A673 (cell line): ENCODE results near the gene MYL6B. TPM values are rescaled to one million over a fixed set of nuclear protein-coding genes. Genes with fewer than 3 reads are reported as not detected.

Experiments used
- BruUV-seq: library from RNA; stranded (reverse); fragments of 400-500 nt; replicated peaks from 2 replicates; lab custom pipeline; 2021; lab: Mats Ljungman, UMichigan
- CTCF ChIA-PET: fragments of 300-600 bp; sonication (Branson Sonifier 250); formaldehyde crosslinking; loops from one replicate; lab custom pipeline; 2022; ENCODE audit warnings: antibody characterized with exemption; lab: Charles Lee
- POLR2A ChIA-PET: fragments of 300-600 bp; sonication (Branson Sonifier 250); formaldehyde crosslinking; loops from one replicate; lab custom pipeline; 2022; ENCODE audit warnings: antibody characterized with exemption; ENCODE audit not compliant: low non-redundant PET; lab: Charles Lee
- DNase-seq: peaks from one replicate; pipeline ENCODE4 v3.0.0-alpha.2; 2015; ENCODE audit warnings: low spot score
- H3K27ac ChIP-seq: fragments of 200-600 bp; sonication (generic); 2 replicates; pipeline ENCODE4 v1.5.1; 2016; ENCODE audit warnings: mixed run types, low read depth, mild to moderate bottlenecking, mixed read lengths, antibody characterized with exemption, low read length; ENCODE audit not compliant: poor library complexity, severe bottlenecking
- H3K27me3 ChIP-seq: fragments of 200-600 bp; sonication (generic); replicated peaks from 2 replicates; pipeline ENCODE4 v1.6.1; 2017; ENCODE audit warnings: mixed run types, low read depth, mild to moderate bottlenecking, mixed read lengths, antibody characterized with exemption, low read length; ENCODE audit not compliant: insufficient read depth, poor library complexity
- H3K36me3 ChIP-seq: fragments of 200-600 bp; sonication (generic); 2 replicates; pipeline ENCODE4 v1.6.1; 2016; ENCODE audit warnings: mixed run types, mild to moderate bottlenecking, mixed read lengths, antibody characterized with exemption, low read length; ENCODE audit not compliant: insufficient read depth, poor library complexity, severe bottlenecking
- H3K4me1 ChIP-seq: fragments of 200-600 bp; sonication (generic); 2 replicates; pipeline ENCODE4 v1.6.1; 2017; ENCODE audit warnings: mixed run types, mild to moderate bottlenecking, mixed read lengths, antibody characterized with exemption, low read length; ENCODE audit not compliant: insufficient read depth, poor library complexity, severe bottlenecking
- H3K4me3 ChIP-seq: fragments of 200-600 bp; sonication (generic); 2 replicates; pipeline ENCODE4 v1.5.1; 2016; ENCODE audit warnings: low read depth, mixed run types, mild to moderate bottlenecking, mixed read lengths, low read length; ENCODE audit not compliant: poor library complexity, severe bottlenecking
- H3K9me3 ChIP-seq: fragments of 200-600 bp; sonication (generic); 2 replicates; pipeline ENCODE4 v1.6.1; 2016; ENCODE audit warnings: mixed run types, low read depth, mild to moderate bottlenecking, mixed read lengths, antibody characterized with exemption, low read length; ENCODE audit not compliant: poor library complexity, severe bottlenecking
- CTCF ChIP-seq: fragments of 300-800, 200-600 bp; sonication (generic); conservative IDR thresholded peaks from 2 replicates; pipeline ENCODE4 v1.5.1; 2017; ENCODE audit warnings: low read depth, mild to moderate bottlenecking, antibody characterized with exemption, low read length, moderate library complexity, mixed read lengths
- EZH2 ChIP-seq: fragments of 200-600 bp; sonication (generic); IDR thresholded peaks from 2 replicates; pipeline ENCODE4 v1.6.1; 2017; ENCODE audit warnings: borderline replicate concordance, low read depth, mild to moderate bottlenecking, mixed read lengths, antibody characterized with exemption, low read length; ENCODE audit not compliant: poor library complexity, severe bottlenecking
- intact Hi-C: fragments of 100-400 bp; cut with micrococcal nuclease; formaldehyde crosslinking; loops from one replicate; pipeline ENCODE4 v1.10.0; 2022; ENCODE audit not compliant: unreplicated experiment
- total RNA-seq: library from RNA; stranded (reverse); gene quantifications from 2 replicates; pipeline ENCODE4 v1.2.3, GENCODE V29; 2021

The MYL6B gene
- total RNA-seq, 1 experiment from 2014 or later, result 180 TPM

- intact Hi-C loops, result loop anchor here (2.0 kb wide), 2 partner anchors 29 to 61 kb away; partner anchors contain the start of gene SMARCC2
- POLR2A ChIA-PET, result interaction anchor here (0.5 to 0.7 kb wide), 3 partner anchors 24 to 373 kb away, joined by 3 to 6 read pairs (median 3); partner anchors contain the start of gene MYL6B
- Histone ChIP-seq H3K27ac (peak within 1 kb of the TSS; percentile 76), H3K27me3 (no peaks in the 10 kb centered on the region), H3K4me1 (peaks cover 21% of the 10 kb centered on the region), H3K4me3 (peak within 1 kb of the TSS; percentile 72), H3K9me3 (no peaks in the 10 kb centered on the region), H3K36me3 (peaks cover 24% of the 10 kb centered on the region)
- TF ChIP-seq EZH2 (no peak), CTCF (no peak)
- peak; percentile 100 for DNase-seq
- BruUV-seq, result TSS peak; percentile 45
- CTCF ChIA-PET, result interaction anchor here (0.7 to 1.7 kb wide), 4 partner anchors 8 to 336 kb away, joined by 3 to 15 read pairs (median 8); partner anchors contain the start of genes SMARCC2 and ZC3H10
Measured at GRCh38 chr12:56127888-56128669, 24.3 kb upstream of the MYL6B start, which contains the start of gene ESYT1. Gene ESYT1, plus strand, starts transcription at chr12:56128267. Its CDS starts 53 bp downstream, at chr12:56128320.

- ChIA-PET POLR2A (interaction anchor here (0.6 kb wide), 1 partner anchor 28 kb away, joined by 5 read pairs; no protein-coding TSS in a partner anchor), CTCF (interaction anchor here (0.7 to 1.7 kb wide), 3 partner anchors 11 to 61 kb away, joined by 3 to 15 read pairs (median 13); partner anchors contain the start of genes SMARCC2 and ZC3H10)
- Histone ChIP-seq H3K4me3 (peak overlapping the region; percentile 72), H3K36me3 (peaks cover 31% of the 10 kb centered on the region), H3K27me3 (no peaks in the 10 kb centered on the region), H3K4me1 (peaks cover 21% of the 10 kb centered on the region), H3K27ac (peak overlapping the region; percentile 74), H3K9me3 (no peaks in the 10 kb centered on the region)
- intact Hi-C loops, result loop anchor here (2.0 kb wide), 1 partner anchor 28 kb away; no protein-coding TSS in a partner anchor
- DNase-seq, result peak; percentile 51
- TF ChIP-seq EZH2 (no peak), CTCF (no peak)
- no TSS peak for BruUV-seq
Measured at GRCh38 chr12:56128670-56129205, 23.6 kb upstream of the MYL6B start.

GRCh38 chr12:56129206-56129941, 23.0 kb upstream of the MYL6B start:
- intact Hi-C loops, result loop anchor here (2.0 kb wide), 1 partner anchor 27 kb away; no protein-coding TSS in a partner anchor
- peaks cover 21% of the 10 kb centered on the region for H3K4me1 ChIP-seq
- ChIA-PET CTCF (interaction anchor here (0.7 kb wide), 1 partner anchor 60 kb away, joined by 3 read pairs; the partner anchor contains the start of gene SMARCC2), POLR2A (interaction anchor here (0.6 kb wide), 1 partner anchor 28 kb away, joined by 5 read pairs; no protein-coding TSS in a partner anchor)
- peaks cover 37% of the 10 kb centered on the region for H3K36me3 ChIP-seq
- H3K27me3 ChIP-seq, result no peaks in the 10 kb centered on the region
- TF ChIP-seq EZH2 (no peak), CTCF (no peak)
- BruUV-seq, result no TSS peak
- no peaks in the 10 kb centered on the region for H3K9me3 ChIP-seq
- DNase-seq, result peak; percentile 67
- peak overlapping the region; percentile 74 for H3K27ac ChIP-seq
- H3K4me3 ChIP-seq, result peak overlapping the region; percentile 72
